Type B pancreatic cell (in vitro differentiated cells): ENCODE results near the gene TOMT. TPM values are rescaled to one million over a fixed set of nuclear protein-coding genes. Genes with fewer than 3 reads are reported as not detected.
"Not testable (repeated sequence)": the region's sequence is repeated elsewhere in the genome, so short reads cannot be mapped to it uniquely, and the experiment has no call there.

Experiments used
- DNase-seq: peaks from one replicate; pipeline ENCODE4 v3.0.0; 2021; ENCODE audit warnings: mixed read lengths; ENCODE audit not compliant: unreplicated experiment; ENCODE audit errors: extremely low spot score
- H3K27ac Mint-ChIP-seq: 2 replicates; pipeline ENCODE4 v1.8.0; 2021; ENCODE audit warnings: mild to moderate bottlenecking, mixed read lengths
- H3K27me3 Mint-ChIP-seq: 2 replicates; pipeline ENCODE4 v1.8.0; 2021; ENCODE audit warnings: mixed read lengths
- H3K36me3 Mint-ChIP-seq: 2 replicates; pipeline ENCODE4 v1.8.0; 2021; ENCODE audit warnings: mixed read lengths
- H3K4me1 Mint-ChIP-seq: one replicate; pipeline ENCODE4 v1.8.0; 2021; ENCODE audit warnings: mixed read lengths; ENCODE audit not compliant: unreplicated experiment
- H3K4me3 Mint-ChIP-seq: 2 replicates; pipeline ENCODE4 v1.8.0; 2021; ENCODE audit warnings: mild to moderate bottlenecking, mixed read lengths
- H3K9me3 Mint-ChIP-seq: 2 replicates; pipeline ENCODE4 v1.8.0; 2021; ENCODE audit warnings: mixed read lengths
- total RNA-seq: library from RNA; stranded (reverse); gene quantifications from 2 replicates; pipeline ENCODE4 v1.2.1, GENCODE V29; 2021; ENCODE audit warnings: low replicate concordance
- TF ChIP-seq, protein P1 (sequence below): fragments of 200-600 bp; sonication (generic); conservative IDR thresholded peaks from 2 replicates; pipeline ENCODE4 v1.5.0; 2021; ENCODE audit warnings: antibody characterized with exemption, mild to moderate bottlenecking

Gene TOMT
- total RNA-seq, 1 donor from 2014 or later, result not detected

DNA sequence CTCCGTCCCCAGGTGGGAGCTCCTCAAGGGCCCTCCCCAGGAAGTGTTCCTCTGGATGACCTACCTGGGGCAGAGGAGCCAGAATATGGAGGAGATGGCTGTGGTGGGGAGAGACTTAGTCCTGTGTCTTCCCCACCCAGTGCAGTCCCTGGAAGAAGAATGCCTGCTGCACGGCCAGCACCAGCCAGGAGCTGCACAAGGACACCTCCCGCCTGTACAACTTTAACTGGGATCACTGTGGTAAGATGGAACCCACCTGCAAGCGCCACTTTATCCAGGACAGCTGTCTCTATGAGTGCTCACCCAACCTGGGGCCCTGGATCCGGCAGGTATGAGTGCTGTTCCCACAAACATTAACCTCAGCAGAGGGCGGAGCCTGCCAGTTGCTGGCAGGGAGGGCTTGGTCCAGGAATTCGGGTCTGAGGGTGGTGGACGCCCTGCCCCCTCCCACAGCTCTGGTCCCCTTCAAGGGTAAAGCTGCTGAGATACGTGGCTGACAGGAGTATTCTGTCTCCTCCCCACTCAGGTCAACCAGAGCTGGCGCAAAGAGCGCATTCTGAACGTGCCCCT is 33.2 kb downstream of the TOMT start:
- no peak overlapping the region for H3K4me3 Mint-ChIP-seq
- TF ChIP-seq, protein P1, sequence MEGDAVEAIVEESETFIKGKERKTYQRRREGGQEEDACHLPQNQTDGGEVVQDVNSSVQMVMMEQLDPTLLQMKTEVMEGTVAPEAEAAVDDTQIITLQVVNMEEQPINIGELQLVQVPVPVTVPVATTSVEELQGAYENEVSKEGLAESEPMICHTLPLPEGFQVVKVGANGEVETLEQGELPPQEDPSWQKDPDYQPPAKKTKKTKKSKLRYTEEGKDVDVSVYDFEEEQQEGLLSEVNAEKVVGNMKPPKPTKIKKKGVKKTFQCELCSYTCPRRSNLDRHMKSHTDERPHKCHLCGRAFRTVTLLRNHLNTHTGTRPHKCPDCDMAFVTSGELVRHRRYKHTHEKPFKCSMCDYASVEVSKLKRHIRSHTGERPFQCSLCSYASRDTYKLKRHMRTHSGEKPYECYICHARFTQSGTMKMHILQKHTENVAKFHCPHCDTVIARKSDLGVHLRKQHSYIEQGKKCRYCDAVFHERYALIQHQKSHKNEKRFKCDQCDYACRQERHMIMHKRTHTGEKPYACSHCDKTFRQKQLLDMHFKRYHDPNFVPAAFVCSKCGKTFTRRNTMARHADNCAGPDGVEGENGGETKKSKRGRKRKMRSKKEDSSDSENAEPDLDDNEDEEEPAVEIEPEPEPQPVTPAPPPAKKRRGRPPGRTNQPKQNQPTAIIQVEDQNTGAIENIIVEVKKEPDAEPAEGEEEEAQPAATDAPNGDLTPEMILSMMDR, result no peak
- H3K27ac Mint-ChIP-seq, result no peak overlapping the region
- peaks cover 2% of the 10 kb centered on the region for H3K4me1 Mint-ChIP-seq
- DNase-seq, result no peak
- H3K36me3 Mint-ChIP-seq, result no peaks in the 10 kb centered on the region
- H3K27me3 Mint-ChIP-seq, result peaks cover 8% of the 10 kb centered on the region
- H3K9me3 Mint-ChIP-seq, result no peaks in the 10 kb centered on the region

DNA sequence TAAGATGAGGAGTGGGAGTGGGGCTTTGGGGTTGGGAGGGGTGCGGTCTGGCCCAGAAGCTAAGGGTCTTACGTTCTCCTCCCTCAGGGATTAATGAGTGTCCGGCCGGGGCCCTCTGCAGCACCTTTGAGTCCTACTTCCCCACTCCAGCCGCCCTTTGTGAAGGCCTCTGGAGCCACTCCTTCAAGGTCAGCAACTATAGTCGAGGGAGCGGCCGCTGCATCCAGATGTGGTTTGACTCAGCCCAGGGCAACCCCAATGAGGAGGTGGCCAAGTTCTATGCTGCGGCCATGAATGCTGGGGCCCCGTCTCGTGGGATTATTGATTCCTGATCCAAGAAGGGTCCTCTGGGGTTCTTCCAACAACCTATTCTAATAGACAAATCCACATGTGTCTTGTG is 33.8 kb downstream of the TOMT start:
- H3K9me3 Mint-ChIP-seq, result no peaks in the 10 kb centered on the region
- H3K4me3 Mint-ChIP-seq, result no peak overlapping the region
- no peak for DNase-seq
- TF ChIP-seq, protein P1, result no peak
- H3K27ac Mint-ChIP-seq, result no peak overlapping the region
- no peaks in the 10 kb centered on the region for H3K36me3 Mint-ChIP-seq
- peaks cover 9% of the 10 kb centered on the region for H3K27me3 Mint-ChIP-seq
- H3K4me1 Mint-ChIP-seq, result peaks cover 3% of the 10 kb centered on the region

DNA sequence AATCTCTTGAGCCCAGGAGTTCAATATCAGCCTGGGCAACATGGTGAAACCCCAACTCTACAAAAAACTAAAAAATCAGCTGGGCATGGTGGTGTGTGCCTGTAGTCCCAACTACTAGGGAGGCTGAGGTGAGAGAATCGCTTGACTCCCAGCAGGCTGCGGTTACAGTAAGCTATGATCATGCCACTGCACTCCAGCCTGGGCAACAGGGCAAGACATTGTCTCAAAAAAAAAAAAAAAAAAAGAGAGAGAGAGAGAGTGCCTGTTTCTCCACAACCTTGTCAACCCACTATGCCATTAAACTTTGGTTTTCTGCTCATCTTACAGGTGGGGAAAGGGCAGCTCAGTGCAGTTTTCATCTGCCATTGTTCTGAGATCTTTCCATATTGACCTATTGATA is 34.9 kb downstream of the TOMT start:
- Mint-ChIP-seq H3K36me3 (no peaks in the 10 kb centered on the region), H3K27ac (no peak overlapping the region), H3K27me3 (peaks cover 9% of the 10 kb centered on the region), H3K4me3 (no peak overlapping the region), H3K9me3 (no peaks in the 10 kb centered on the region), H3K4me1 (peaks cover 3% of the 10 kb centered on the region)
- DNase-seq, result no peak
- TF ChIP-seq, protein P1, result no peak

DNA sequence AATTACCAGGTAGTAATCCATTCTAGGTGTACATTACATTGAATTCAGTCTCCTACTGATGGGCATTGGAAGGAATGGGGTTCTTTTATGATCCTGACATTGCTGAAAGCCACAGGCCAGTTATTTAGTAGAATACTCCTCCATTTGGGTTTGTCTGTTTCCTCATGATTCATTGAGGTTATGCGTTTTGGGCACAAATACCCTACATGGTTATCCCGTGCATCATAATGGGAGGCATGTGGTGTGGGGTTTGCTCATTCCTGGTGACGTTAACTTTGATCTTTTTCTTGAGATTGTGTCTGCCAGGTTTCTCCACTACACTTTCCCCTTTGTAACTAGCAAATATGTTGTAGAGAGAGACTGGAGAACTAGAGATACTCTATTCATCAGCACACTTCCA is 35.3 kb downstream of the TOMT start:
- H3K4me3 Mint-ChIP-seq, result no peak overlapping the region

DNA sequence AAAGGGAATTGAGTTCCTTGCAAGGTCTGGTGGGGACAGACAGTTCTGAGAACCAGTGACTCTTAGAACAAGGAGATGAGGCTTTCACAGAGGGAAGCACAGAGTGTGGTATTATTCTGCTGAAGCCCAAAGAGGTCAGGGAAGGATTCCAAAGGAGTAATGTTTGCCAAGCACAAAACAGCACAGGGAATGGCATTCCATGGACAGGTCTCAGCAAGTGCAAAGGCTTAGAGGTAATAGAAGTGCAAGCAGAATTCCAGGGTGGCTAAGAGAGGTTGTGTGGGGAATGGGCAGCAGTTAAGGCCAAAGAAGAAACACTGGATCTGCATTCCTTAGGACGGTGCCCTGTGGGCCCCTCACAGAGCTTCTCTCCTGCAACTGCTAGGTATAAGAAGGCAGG is 36.4 kb downstream of the TOMT start:
- H3K36me3 Mint-ChIP-seq, DNase-seq, H3K9me3 Mint-ChIP-seq, H3K4me1 Mint-ChIP-seq, H3K27ac Mint-ChIP-seq, H3K27me3 Mint-ChIP-seq, H3K4me3 Mint-ChIP-seq: not testable (repeated sequence)

More for the DNA sequence above, 35.3 kb downstream of the TOMT start:
- H3K27me3 Mint-ChIP-seq, result peaks cover 9% of the 10 kb centered on the region
- H3K36me3 Mint-ChIP-seq, result no peaks in the 10 kb centered on the region
- H3K4me1 Mint-ChIP-seq, result peaks cover 3% of the 10 kb centered on the region
- H3K9me3 Mint-ChIP-seq, result no peaks in the 10 kb centered on the region
- TF ChIP-seq, protein P1, result no peak
- no peak for DNase-seq
- no peak overlapping the region for H3K27ac Mint-ChIP-seq

DNA sequence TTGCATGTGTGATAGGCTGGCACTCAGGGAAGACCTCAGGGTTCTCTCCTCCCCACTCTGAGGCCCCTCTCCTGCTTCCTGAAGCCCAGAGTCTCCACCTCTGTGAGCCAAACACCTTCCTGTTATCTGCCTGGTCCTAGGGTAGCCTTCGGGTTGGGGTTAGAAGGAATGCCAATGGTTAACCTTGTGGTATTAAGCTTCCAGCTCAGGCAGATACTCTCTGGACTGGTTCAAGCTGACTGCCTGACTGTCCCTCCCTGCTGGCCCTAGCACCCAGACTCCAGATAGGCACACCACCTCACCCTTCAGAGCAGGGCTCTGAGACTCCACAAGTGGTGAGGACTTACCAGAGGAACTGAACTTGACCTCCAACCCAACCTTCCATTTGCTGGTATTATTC is 36.8 kb downstream of the TOMT start:
- H3K27ac Mint-ChIP-seq, H3K4me3 Mint-ChIP-seq, H3K36me3 Mint-ChIP-seq: not testable (repeated sequence)

More for the DNA sequence above, 36.8 kb downstream of the TOMT start:
- not testable (repeated sequence) for H3K9me3 Mint-ChIP-seq, DNase-seq, H3K4me1 Mint-ChIP-seq, H3K27me3 Mint-ChIP-seq
